Omental fat pad (tissue), 4 donors: ENCODE data around the gene C1QTNF12. TPM values are rescaled to one million over a fixed set of nuclear protein-coding genes. Genes with fewer than 3 reads are reported as not detected.

Experiments used
- ATAC-seq: fragments of 150-250 bp; one replicate; pipeline ENCODE4 v1.9.1; 2016; ENCODE audit warnings: mild to moderate bottlenecking, moderate library complexity; ENCODE audit not compliant: low FRiP score
- DNase-seq: peaks from one replicate; pipeline ENCODE4 v3.0.0-alpha.2; 2019; ENCODE audit warnings: low spot score
- total RNA-seq, 4 donors: library from RNA; depleted of rRNA; stranded (reverse); fragments of >200 nt; gene quantifications; one replicate each; pipeline ENCODE4 v1.1.0, GENCODE V29; 2016
- TF ChIP-seq, protein P1 (sequence below), 3 donors: fragments of 450-650 bp; IDR thresholded peaks; one replicate each; pipeline ENCODE4 v1.5.1; 2016 to 2017; ENCODE audit warnings: antibody characterized with exemption in 3 of 3, mild to moderate bottlenecking in 3 of 3, moderate library complexity in 2 of 3

Gene C1QTNF12
- total RNA-seq, 4 donors from 2014 or later: 1.0 to 5.2 (median 1.8) TPM; not detected in 1

DNA sequence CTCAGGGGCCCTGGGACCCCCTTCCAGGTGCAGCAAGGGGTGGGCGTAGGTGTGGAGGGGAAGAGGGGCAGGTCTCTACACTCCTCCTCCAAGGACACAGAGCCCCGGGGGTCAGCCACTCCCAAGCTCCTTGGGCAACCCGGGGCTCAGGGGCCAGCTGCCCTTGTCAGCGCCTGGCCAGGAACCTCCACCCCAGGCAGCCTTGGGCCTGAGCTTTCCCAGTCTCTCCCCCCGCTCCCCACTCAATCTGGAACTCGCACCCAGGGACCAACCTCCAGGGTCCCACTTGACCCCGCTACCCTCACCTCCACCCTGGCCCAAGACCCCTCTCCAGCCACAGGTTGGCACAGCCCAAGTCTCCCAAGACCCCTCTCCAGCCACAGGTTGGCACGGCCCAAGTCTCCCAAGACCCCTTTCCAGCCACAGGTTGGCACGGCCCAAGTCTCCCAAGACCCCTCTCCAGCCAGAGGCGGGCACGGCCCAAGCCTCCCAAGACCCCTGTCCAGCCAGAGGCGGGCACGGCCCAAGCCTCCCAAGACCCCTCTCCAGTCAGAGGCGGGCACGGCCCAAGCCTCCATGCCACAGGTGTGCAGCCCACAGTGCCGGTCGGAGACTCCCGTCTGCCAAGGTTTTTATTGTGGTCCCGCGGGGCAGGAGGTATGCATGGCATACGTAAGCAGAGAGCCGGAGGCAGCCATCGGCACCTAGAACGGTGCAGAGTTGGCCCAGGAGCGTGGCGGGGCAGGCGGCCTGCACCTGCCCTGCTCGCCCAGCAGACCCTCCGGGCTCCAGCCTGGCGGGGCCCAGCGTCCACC, 35.6 kb downstream of the C1QTNF12 start:
- TF ChIP-seq, protein P1, sequence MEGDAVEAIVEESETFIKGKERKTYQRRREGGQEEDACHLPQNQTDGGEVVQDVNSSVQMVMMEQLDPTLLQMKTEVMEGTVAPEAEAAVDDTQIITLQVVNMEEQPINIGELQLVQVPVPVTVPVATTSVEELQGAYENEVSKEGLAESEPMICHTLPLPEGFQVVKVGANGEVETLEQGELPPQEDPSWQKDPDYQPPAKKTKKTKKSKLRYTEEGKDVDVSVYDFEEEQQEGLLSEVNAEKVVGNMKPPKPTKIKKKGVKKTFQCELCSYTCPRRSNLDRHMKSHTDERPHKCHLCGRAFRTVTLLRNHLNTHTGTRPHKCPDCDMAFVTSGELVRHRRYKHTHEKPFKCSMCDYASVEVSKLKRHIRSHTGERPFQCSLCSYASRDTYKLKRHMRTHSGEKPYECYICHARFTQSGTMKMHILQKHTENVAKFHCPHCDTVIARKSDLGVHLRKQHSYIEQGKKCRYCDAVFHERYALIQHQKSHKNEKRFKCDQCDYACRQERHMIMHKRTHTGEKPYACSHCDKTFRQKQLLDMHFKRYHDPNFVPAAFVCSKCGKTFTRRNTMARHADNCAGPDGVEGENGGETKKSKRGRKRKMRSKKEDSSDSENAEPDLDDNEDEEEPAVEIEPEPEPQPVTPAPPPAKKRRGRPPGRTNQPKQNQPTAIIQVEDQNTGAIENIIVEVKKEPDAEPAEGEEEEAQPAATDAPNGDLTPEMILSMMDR (IDR thresholded peaks at IDR 0.05): no peak
- DNase-seq (no peak), ATAC-seq (no peak)

DNA sequence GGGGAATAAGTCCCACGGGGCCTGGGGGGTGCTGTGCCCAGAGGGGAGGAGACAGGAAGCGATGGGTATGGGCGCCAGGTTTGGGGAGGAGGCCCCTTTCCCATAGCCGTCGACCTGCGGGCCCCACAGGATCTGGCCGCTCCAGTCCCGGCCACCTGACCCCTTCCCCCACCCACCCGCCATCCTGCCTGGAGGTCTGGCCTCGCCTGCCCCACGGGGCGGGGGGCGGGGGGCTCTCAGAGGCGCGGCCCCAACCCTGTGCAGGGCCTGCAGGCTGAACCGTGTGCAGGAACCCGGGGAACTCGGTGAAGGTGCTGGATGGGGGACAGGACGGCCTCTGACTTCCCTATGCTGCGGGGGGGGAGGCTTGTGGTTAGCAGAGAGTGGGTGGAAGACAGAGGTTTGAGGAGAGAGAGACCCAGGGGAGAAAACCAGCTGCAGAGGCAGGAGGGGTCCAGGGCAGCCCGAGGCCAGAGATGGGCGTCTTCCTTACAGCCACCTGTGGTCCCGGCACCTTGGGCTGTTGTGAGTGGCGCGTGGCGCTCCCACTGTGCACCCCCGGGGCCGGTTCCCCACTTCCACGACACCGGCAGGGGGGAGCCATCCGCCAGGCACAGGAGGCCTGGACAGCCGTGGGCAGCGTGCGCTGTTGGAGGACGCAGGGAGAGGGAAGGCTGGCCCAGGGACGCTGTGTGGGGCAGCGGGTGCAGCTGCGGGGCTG, 37.6 kb downstream of the C1QTNF12 start:
- no peak for DNase-seq
- TF ChIP-seq, protein P1 (IDR thresholded peaks at IDR 0.05): no peak
- no peak for ATAC-seq

DNA sequence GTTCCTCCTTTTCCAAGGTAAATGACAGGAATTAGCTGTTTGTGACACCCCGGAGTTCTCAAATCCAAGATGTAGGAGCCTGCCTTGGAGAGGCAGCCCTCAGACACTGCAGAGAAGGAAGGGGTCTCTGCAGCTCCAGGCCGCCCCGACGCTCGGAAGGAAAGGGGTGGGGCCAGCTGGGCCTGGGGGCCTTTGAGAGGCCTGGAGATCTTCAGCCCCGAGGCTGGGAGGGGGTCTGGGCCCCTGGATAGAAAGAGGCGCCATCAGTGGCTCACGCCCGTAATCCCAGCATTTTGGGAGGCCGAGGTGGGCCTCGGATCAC, 39.0 kb downstream of the C1QTNF12 start:
- no peak for DNase-seq
- TF ChIP-seq, protein P1 (IDR thresholded peaks at IDR 0.05): no peak
- no peak for ATAC-seq

DNA sequence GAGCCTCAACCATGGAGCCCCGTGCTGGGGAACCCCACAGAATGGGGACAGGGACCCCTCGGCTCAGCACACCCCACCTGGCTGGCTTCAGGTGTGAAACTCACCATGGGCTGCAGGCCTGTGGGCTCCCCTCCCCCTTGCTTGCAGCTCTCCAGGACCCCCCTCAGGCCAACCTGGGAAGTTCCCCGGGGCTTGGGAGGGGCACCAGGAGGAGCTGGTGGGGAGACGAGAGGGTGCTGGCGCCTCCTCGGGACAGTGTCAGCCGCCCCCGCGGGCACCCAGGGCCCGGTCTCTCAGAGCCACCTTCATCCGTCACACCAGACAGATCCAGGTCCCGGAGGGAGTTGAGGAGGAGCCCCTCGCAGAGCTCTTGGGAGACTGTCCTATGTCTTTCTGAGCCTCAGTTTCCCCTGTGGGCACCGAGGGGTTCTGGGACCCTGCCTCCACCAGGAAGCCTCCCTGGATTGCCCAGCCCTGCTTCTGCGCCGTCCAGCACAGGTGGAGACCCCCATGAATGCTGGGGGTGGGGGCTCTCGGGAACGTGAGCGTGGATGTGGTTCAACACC, 39.5 kb downstream of the C1QTNF12 start:
- ATAC-seq: no peak
- TF ChIP-seq, protein P1 (IDR thresholded peaks at IDR 0.05): no peak

DNA sequence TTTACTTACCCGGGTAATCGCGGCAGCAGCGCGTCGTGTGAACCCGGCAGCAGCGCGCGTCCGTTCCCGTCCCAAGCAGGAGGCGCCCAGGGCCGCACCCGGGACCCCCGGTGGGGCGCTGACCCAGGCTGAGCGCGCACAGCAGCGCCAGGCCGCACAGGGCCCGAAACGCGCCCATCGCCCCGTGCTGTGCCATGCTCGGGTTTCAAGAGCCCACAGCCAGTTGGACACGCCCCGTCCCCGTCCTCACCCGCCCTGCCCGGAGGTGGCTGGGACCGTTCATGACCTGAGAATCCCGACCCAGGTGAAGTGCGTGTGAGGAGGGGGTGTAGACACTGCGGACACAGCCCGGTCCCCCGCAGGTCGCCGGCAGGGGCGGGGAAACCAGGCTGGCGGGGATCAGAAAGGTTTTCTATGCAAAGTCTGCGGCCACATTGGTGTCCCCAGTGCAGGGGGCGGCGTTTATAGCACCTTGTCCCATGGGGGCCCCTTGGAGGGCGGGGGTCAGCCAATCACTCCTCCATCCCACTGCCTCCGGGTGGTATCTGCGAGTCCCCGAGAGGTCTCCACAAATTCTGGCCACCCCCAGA, 40.1 kb downstream of the C1QTNF12 start, which contains the start of gene TNFRSF18:
TNFRSF18 (minus strand) TSS at position 217 of the 590 bp plus-strand sequence; CDS start at position 196, 21 bp downstream.
- DNase-seq (no peak), ATAC-seq (no peak)
- TF ChIP-seq, protein P1 (IDR thresholded peaks at IDR 0.05): no peak

More for the DNA sequence above, 39.5 kb downstream of the C1QTNF12 start:
- DNase-seq: no peak

DNA sequence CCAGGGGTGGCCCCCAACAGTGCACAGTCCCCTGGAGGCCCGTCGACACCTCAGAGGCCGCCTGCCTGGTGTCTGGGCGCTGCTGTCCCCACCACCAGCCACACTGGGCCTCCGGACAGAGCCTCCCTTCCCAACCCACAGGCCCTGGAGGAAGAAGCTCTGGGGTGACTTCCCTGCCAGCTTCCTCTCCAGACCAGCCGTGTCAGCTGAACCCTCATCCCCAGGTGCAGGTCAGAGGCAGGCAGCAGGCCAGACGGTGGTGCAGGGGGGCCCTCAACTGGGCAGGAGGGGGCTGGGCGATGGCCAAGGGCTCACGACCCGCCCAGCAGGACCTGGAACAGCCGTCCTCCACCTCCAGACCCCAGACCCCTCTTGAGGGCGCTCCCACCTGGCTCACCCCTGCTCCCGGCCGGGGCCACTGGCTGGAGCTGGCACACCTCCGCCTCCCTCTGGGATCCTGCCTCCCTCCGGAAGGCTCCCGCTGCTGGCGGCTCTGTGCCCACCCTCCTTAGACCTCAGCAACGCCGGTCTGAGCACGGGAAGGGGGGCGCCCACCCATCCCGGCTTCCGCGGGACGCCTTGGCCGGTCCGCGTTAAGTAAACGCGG, 40.6 kb downstream of the C1QTNF12 start:
- no peak for DNase-seq
- ATAC-seq: no peak
- TF ChIP-seq, protein P1 (IDR thresholded peaks at IDR 0.05): no peak
